Activated CD4-positive, alpha-beta T cell treated with anti-CD3 and anti-CD28 coated beads for 1 hour (primary cell): Measurements from ENCODE around the gene BOLA3.
A peak's percentile ranks its signal among the peaks of the same experiment; 100 is the strongest.
"Not testable (repeated sequence)": the region's sequence is repeated elsewhere in the genome, so short reads cannot be mapped to it uniquely, and the experiment has no call there.

Experiments used
- DNase-seq: peaks from one replicate; pipeline ENCODE4 v3.0.0-alpha.2; 2020

The BOLA3 gene

DNA sequence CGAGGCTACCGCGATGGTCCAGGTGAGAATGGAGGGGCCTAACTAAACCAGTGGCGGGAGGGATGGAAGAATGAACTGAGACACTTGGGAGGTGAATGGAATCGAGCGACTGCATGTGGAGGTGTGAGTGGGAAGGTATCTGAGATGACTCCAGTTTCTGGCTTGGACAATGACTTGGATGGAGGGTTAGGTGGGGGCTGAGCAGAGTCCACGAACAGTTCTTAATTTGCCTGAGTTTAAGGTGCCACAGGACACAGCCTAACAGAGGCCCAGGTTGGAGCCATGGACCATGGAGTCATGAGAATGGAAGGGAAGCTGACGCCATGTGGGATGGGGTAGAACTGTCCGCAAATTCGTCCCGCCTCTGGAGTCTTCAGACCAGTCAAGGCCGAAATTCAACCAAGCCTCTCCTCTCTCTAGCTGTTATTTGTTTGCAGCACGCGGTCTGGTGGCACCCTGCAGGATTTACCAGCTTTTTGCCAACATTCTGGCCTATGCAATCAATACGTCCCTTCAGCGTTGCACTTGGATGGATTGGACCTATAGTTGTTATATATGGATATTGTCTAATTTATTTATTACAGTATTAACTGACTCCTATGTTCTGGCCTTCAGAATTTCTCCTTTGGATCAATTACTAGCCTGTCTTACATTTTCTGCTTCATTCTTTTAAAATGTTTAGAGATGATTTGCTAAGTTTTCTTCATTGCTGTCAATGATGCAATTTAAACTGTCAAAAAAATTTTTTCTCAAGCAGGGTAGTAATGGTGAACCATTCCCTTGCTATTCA is 940 bp upstream of the BOLA3 start:
- no peak for DNase-seq

DNA sequence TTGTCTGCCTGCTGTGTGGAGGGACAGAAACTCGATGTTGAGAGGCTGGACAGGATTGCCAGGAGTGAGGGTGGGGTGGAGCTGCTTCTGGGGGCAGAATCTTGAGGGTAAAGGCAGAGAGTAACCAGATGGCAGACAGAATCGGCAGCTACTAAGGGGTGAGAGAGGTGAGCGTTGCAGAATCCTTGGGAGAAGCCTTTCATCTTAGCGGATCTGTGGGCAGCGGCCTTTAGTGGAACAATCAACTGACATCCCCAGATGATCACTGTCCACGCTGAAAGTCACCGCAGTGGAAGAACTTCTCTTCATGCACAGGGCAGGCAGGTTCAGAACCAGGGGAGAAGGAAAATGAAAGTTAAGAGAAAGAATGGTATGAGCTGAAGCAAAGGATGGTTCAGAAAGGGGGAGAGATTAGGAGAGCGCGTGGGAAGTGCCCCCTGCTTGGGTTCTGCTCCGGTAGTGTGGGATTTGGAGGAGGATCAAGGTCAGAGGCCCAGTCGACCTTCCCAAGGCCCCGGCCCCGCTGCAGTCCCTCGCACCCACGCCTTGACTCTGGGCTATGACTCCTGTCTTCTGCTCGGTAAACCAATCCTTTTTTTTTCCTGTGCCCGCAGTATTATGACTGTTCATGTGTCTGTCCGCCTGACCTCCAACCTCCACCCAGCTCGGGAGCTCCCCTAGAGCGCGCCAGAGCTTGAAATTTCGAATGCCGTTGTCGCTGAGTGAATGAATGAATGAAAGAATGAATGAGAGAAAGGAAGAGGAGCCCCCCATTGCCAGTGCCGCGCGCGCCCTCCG is 584 bp downstream of the BOLA3 start:
- no peak for DNase-seq

DNA sequence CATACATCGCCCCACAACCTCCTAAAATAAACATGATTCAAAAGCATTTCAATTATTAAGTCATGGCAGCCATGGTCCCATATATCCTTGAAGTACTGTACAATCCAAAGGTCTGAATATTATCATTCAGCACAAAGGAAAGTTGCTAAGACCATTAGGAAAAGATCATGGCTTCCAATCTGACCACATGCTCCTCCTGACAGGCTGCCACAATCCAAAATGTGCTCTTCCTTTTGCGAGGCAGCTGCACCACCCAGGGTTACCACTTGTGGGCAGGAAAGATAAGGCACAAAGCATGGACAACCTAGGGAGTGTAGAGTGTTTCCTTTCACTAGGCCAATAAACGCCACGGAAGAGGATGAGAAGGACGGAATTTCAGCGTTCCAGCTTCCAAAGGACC is 5.4 kb downstream of the BOLA3 start:
- no peak for DNase-seq

- DNase-seq = no peak
Measured at GRCh38 chr2:74138600-74139323, 8.9 kb downstream of the BOLA3 start.

DNA sequence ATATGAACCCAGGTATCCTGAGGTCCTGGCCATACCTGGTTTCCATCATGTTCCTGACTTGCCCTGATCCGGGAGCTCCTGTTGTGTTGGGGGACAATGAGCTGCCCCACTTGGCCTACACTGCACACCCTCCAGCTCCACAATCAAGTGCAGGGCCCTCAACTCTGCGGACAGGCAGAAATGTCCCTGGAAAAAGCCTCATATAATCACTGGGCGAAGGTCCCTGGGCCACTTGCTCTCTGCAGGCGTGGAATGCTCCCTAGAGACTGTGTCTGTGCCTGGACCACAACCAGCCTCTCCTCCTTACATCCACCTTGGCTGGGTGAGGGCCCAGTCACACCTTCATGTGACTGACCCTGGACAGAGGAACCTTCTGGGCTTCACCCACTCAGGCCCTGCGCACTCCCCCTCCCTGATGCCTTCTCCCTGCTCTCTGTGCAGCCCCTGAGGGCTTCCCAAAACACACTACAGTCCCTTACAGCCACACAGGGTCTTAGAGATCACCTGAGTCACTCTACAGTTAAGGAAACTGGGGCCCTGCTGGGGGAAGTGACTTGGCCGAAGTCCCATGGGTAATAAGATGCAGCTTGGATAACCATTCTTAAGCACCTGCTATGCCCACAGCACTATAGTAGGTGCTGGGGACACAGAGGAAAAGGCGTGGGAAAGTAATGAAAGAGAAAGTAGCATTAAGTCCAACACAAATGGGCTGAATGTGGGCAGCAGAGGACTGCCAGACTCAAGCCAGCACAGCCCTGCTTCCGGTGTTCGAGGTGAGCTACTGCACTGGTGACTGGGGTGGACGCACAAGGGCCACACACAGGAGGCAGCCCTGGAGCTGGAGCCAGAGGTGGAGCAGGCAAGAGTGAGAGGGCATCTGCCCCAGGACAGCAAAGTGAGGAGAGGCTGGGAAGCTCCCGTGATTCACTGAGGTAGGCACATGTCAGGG is 9.8 kb downstream of the BOLA3 start:
- DNase-seq = no peak

GRCh38 chr2:74131901-74132300 is 15.8 kb downstream of the BOLA3 start:
- no peak for DNase-seq

GRCh38 chr2:74130211-74130995 is 17.3 kb downstream of the BOLA3 start:
- DNase-seq = no peak

- DNase-seq = no peak
Measured at GRCh38 chr2:74128206-74128605, 19.5 kb downstream of the BOLA3 start.

DNA sequence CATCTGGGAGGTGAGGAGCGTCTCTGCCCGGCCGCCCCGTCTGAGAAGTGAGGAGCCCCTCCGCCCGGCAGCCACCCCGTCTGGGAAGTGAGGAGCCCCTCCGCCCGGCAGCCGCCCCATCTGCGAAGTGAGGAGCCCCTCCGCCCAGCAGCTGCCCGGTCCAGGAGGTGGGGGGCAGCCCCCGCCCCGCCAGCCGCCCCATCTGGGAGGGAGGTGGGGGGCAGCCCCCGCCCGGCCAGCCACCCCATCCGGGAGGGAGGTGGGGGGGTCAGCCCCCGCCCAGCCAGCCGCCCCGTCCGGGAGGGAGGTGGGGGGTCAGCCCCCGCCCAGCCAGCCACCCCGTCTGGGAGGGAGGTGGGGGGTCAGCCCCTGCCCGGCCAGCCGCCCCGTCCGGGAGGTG is 23.8 kb downstream of the BOLA3 start:
- DNase-seq = not testable (repeated sequence)

DNA sequence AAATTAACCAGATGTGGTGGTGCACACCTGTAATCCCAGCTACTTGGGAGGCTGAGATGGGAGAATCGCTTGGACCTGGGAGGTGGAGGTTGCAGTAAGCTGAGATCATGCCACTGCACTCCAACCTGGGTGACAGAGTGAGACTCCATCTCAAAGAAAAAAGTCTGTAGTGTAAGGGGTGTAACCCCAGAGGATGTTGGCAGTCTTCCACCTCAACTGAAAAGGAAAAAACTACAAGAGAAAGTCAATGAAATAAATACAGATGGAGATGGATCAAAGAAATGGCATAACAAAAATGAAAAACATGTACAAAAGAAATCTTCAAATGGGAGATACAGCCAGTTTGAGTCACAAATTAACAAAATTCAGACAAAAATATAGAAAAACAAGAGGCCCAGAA is 25.9 kb downstream of the BOLA3 start:
- not testable (repeated sequence) for DNase-seq

DNA sequence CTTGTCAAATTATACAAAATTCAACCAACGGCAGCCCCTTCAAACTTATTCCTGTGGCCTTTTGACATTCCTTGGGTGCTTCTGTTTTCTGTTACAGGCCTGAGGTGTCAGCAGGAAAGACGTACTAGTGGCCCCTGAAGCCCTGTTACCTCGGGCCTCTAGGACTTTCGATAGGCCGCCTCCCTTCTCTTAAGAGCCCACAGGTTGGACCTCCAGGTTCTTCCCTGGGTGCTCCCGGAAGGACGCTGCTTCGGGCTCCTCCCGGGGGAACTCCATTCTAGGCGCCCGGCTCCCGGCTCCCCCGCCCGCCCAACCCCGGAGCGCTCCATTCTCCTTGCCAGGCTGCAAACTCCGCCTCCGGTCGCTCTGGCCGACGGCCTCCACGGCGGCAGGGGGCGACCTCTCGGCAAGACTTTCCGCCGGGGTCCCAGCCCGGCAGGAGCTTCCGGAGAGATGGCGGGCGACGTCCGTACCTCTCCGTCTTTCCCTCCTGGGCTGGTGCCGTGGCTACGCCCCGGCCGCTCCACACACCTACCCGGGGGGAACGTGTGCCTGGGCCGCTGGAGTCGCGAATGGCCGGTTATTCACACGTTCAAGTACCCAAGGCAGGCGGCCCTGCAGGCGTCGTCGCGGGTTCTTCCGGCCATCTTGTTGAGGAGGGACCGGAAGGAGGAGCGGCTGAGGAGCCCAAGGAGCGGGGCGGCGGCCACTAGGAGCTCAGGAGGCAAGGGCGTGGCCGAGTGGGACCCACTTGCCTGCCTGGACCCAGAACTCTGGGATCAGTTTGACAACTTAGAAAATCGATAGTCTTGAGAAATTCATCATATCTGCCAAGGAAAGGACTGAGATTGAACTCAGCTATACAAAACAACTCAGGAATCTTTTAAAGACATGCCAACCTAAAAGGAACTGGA is 27.5 kb downstream of the BOLA3 start:
- peak; percentile 73 for DNase-seq

DNA sequence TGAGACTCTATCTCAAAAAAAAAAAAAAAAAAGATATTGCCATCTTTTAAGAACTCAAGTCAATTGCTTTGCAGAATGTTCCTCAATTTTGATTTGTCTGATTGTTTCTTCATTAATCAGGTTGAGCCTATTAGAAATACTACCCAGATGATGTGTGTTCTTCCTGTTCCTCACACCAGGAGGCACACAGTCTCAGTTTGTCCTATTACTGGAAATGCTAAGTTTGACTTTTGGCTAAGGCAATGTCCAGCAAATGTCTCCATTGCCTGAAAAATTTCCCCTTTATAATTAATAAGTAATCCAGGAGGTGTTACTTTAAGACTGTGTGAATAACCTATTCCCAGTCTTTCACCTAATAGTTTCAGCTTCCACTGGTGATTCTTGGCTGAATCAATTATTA is 28.4 kb downstream of the BOLA3 start:
- DNase-seq = no peak

DNA sequence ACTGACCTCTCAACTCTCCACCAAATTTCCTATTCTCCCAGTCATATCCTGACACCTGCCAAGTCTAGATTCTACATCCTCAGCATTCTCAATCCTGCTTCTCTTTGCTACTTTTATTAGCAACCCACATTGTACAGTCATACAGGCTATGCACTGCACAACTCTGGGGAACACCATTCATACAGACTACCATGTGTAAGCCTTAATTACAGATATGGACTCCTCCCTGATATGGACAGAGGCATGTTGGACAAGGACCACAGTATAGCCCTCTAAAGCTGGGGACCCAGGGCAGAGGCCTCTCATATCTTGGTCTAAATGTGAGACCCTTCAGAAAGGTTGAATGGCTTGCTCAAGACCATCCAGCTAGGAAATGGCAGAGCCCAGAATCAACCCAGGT is 36.3 kb downstream of the BOLA3 start:
- no peak for DNase-seq

DNA sequence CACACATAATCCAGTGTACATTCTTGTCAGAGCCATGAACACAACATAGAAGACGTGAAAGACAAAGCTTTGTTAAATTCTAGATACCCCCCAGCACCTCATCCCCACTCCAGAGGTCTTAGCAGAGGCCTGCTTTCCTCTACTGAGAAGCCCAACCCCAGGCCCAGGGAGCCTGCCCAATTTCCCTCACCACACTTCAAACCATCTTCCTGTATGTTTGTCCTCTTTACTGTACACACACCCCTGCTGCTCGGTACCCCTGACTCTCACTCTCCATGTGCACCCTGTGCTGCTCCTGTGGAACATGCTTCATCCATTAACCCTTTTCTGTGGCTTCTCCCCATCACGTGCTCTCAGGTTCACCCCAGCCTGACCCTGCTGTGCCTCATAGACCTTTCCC is 37.2 kb downstream of the BOLA3 start:
- no peak for DNase-seq

GRCh38 chr2:74109551-74109950 is 38.2 kb downstream of the BOLA3 start:
- no peak for DNase-seq

DNA sequence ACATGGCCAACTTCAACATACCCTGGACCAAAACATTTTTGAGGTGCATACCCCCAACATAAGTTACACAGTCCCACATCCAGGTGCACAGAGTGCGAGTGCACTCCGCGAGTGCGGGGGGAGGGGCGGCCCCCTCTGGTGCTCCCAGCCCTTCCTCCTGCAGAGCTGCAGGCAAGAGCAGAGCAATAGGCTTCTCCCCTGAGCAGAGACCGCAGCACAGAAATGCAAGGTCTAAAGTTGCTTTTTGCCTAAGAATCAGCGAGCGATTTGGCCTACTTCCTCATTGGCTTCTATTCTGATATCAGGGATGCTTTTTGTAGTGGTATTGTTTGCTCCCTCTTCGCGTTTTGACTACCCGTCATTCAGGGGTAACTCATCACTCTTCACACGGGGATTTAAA is 40.6 kb downstream of the BOLA3 start:
- DNase-seq = no peak

DNA sequence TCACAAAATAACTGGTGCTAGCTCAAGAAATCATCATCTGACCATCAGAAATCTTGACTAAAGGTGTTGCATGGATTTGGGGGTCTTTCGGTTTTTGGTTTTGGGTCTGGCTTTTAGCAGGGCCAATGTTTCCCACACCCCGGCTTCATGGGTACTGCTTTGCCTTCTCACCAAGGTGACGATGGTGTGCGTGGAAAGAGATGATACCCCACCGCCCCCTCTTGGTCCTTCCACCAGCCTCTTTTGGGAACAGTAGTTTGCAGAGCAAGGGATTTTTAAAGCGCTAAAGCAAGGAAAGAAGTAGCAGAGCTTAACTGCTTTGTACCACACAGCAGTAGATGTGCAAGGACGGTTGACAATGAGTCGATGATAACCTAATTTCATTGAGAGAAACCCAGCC is 42.3 kb downstream of the BOLA3 start:
- DNase-seq = no peak

DNA sequence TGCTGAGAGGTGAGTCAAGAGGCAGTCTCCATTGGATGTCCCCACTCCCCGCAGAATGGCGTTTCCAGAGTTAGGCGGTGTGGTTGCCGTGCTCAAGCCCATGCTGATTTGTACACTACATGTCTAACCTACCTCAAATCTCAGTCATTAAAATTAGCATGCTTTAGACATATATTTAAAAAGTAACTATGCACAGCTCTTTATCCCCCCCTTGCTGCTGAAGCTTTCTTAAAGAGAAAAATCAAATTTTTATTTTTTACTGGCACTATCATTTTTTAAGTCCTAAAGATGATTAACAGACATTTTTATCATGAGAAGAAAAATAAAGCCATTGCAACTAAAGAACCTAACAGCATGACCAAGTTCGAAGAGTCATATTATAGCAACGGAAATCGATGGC is 42.9 kb downstream of the BOLA3 start:
- no peak for DNase-seq

- no peak for DNase-seq
Measured at GRCh38 chr2:74103763-74104162, 43.9 kb downstream of the BOLA3 start.

GRCh38 chr2:74102516-74102915 is 45.2 kb downstream of the BOLA3 start:
- no peak for DNase-seq
